ENCODE measurements around the gene CAND2. TPM values are rescaled to one million over a fixed set of nuclear protein-coding genes. Genes with fewer than 3 reads are reported as not detected.
A peak's percentile ranks its signal among the peaks of the same experiment; 100 is the strongest.

Gene CAND2
- total and polyA plus RNA-seq, 7 donors, result 0.60 to 24.9 (median 12.5) TPM; not detected in 1

- intact Hi-C loops (cut with DNase I), result loop anchor here (2.0 to 5.0 kb wide), 3 partner anchors 30 to 283 kb away; partner anchors contain the start of genes CAND2 and MKRN2
- peaks cover 0 to 42% (median 34%) of the 10 kb centered on the region in 4 donors for H3K4me1 ChIP-seq
- DNase-seq, result no peak
- H3K27me3 ChIP-seq, result no peaks in the 10 kb centered on the region
- WGBS, 2 donors, result 2 to 7% methylated on average over 18 of the region's 18 CpGs
- H3K9me3 ChIP-seq, result no peaks in the 10 kb centered on the region
- TF ChIP-seq EP300 (IDR thresholded peaks at IDR 0.05) (no peak), POLR2A (IDR thresholded peaks at IDR 0.05) (no peak), CTCF (IDR thresholded peaks at IDR 0.05) (no peak), POLR2AphosphoS5 (IDR thresholded peaks at IDR 0.05) (no peak)
- peak overlapping the region; percentile 55 to 73 (median 62) for H3K4me3 ChIP-seq
- H3K36me3 ChIP-seq, result peaks cover 1 to 44% (median 29%) of the 10 kb centered on the region in 4 donors
- peak overlapping the region; percentile 84 to 89 (median 88) for H3K27ac ChIP-seq
Measured at GRCh38 chr3:12840591-12841148, 44.2 kb downstream of the CAND2 start.

- DNase-seq, result peak; percentile 94
- intact Hi-C loops (cut with DNase I), result loop anchor here (2.0 to 5.0 kb wide), 3 partner anchors 31 to 284 kb away; partner anchors contain the start of genes CAND2 and MKRN2
- H3K4me1 ChIP-seq, result peaks cover 0 to 42% (median 34%) of the 10 kb centered on the region in 4 donors
- peak within 1 kb of the TSS; percentile 55 to 73 (median 62) for H3K4me3 ChIP-seq
- no peaks in the 10 kb centered on the region for H3K9me3 ChIP-seq
- peaks cover 0 to 37% (median 23%) of the 10 kb centered on the region in 4 donors for H3K36me3 ChIP-seq
- TF ChIP-seq POLR2A (IDR thresholded peaks at IDR 0.05), result peak; percentile 80 to 89
- TF ChIP-seq CTCF (IDR thresholded peaks at IDR 0.05), result peak; percentile 72 to 87 (median 76)
- no peak for TF ChIP-seq EP300 (IDR thresholded peaks at IDR 0.05)
- TF ChIP-seq POLR2AphosphoS5 (IDR thresholded peaks at IDR 0.05), result peak; percentile 91 to 99 (median 96)
- WGBS, 2 donors, result 0 to 1% methylated on average over 43 of the region's 43 CpGs
- peak within 1 kb of the TSS; percentile 84 to 89 (median 88) for H3K27ac ChIP-seq
- H3K27me3 ChIP-seq, result no peaks in the 10 kb centered on the region
Measured at GRCh38 chr3:12841149-12841969, 44.9 kb downstream of the CAND2 start, which contains the start of gene RPL32. Gene RPL32, minus strand, starts transcription at chr3:12841565. Its CDS starts 1,328 bp downstream, at chr3:12840237.

- Histone ChIP-seq H3K4me3 (peak overlapping the region in 2 of 4 donors; percentile 60 to 64), H3K4me1 (peaks cover 0 to 42% (median 34%) of the 10 kb centered on the region in 4 donors), H3K9me3 (no peaks in the 10 kb centered on the region), H3K27ac (peak overlapping the region; percentile 84 to 89 (median 88)), H3K27me3 (no peaks in the 10 kb centered on the region), H3K36me3 (peaks cover 0 to 31% (median 18%) of the 10 kb centered on the region in 4 donors)
- no peak for DNase-seq
- 33 to 51% methylated on average over 7 of the region's 7 CpGs for WGBS, 2 donors
- intact Hi-C loops (cut with DNase I), result loop anchor here (2.0 to 5.0 kb wide), 3 partner anchors 31 to 285 kb away; partner anchors contain the start of genes CAND2 and MKRN2
- TF ChIP-seq POLR2AphosphoS5 (IDR thresholded peaks at IDR 0.05) (no peak), CTCF (IDR thresholded peaks at IDR 0.05) (peak in 1 of 4 experiments; percentile 16), POLR2A (IDR thresholded peaks at IDR 0.05) (no peak)
Measured at GRCh38 chr3:12841970-12842328, 45.5 kb downstream of the CAND2 start.

- Histone ChIP-seq H3K36me3 (peaks cover 0 to 26% (median 15%) of the 10 kb centered on the region in 4 donors), H3K4me3 (no peak overlapping the region), H3K9me3 (no peaks in the 10 kb centered on the region), H3K4me1 (peaks cover 0 to 36% (median 34%) of the 10 kb centered on the region in 4 donors), H3K27ac (peak overlapping the region in 1 of 4 donors; percentile 89), H3K27me3 (no peaks in the 10 kb centered on the region)
- intact Hi-C loops (cut with DNase I), result loop anchor here (5.0 kb wide), 2 partner anchors 45 to 285 kb away; partner anchors contain the start of genes CAND2 and MKRN2
- WGBS, 2 donors, result 92 to 96% methylated on average over 4 of the region's 4 CpGs
- no peak for TF ChIP-seq CTCF (IDR thresholded peaks at IDR 0.05)
- no peak for TF ChIP-seq POLR2AphosphoS5 (IDR thresholded peaks at IDR 0.05)
- TF ChIP-seq POLR2A (IDR thresholded peaks at IDR 0.05), result no peak
- no peak for TF ChIP-seq EP300 (IDR thresholded peaks at IDR 0.05)
- DNase-seq, result no peak
Measured at GRCh38 chr3:12842469-12842868, 46.0 kb downstream of the CAND2 start.
